ENCODE data around the gene COP1.

Gene COP1

GRCh38 chr1:176049582-176049981 lies 157.5 kb downstream of the COP1 start:
- Histone ChIP-seq H2BK12ac (ENCODE audit: low read length) (no peak overlapping the region), H4K12ac (ENCODE audit: low read depth, low read length) (no peak overlapping the region), H3K9ac (ENCODE audit: low read length) (no peak overlapping the region), H2BK120ac (ENCODE audit: insufficient read depth, low read length, poor library complexity) (no peak overlapping the region), H3K79me1 (ENCODE audit: low read length) (no peaks in the 10 kb centered on the region), H4K8ac (ENCODE audit: low read depth, low read length) (no peak overlapping the region), H3K4me2 (ENCODE audit: low read length) (no peak overlapping the region), H3K27ac (ENCODE audit: low read depth, low read length) (no peak overlapping the region), H3K27me3 (ENCODE audit: insufficient read depth, low read length) (no peaks in the 10 kb centered on the region), H2BK5ac (ENCODE audit: low read depth, low read length, poor library complexity) (no peak overlapping the region), H2AFZ (ENCODE audit: insufficient read depth, low read length, poor library complexity) (no peak overlapping the region), H2AK5ac (ENCODE audit: low read length) (no peak overlapping the region), H3K14ac (ENCODE audit: low read length) (no peak overlapping the region), H3K4ac (ENCODE audit: low read depth, low read length) (no peak overlapping the region), H3K18ac (ENCODE audit: low read length) (no peak overlapping the region), H3K4me3 (ENCODE audit: low read depth, low read length) (no peak overlapping the region), H4K91ac (ENCODE audit: low read depth, low read length) (no peak overlapping the region), H3K23ac (ENCODE audit: low read length) (no peak overlapping the region), H3K79me2 (ENCODE audit: control insufficient read depth, insufficient read depth, low read length, poor library complexity) (no peaks in the 10 kb centered on the region), H3K9me3 (ENCODE audit: insufficient read depth, low read depth, low read length) (no peaks in the 10 kb centered on the region), H3K4me1 (ENCODE audit: control insufficient read depth in 1 of 2, insufficient read depth in 2 of 2, low read length in 2 of 2) (no peaks in the 10 kb centered on the region), H3K36me3 (ENCODE audit: control insufficient read depth in 1 of 2, insufficient read depth in 2 of 2, low read length in 2 of 2) (peaks cover 0 to 3% of the 10 kb centered on the region in 2 experiments)
- DNase-seq = no peak

DNA sequence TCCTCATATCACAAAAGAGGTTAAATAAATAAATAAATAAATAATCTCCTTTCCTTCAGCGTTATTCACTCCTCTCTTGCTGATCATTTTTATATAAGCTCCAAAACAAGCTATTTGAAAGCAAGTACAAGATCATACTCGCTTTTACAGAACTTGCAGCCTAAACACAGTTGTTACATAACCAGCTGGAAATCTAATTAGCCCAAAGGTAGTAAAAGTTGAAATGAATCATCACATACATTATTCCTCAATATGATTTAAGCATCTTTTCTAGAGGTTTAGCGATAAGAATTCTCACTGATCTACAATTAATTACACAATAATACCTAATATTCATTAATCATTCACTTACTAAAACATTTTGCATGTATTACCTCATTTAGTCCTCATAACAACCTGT lies 160.2 kb downstream of the COP1 start:
- Histone ChIP-seq H3K9me3 (ENCODE audit: insufficient read depth, low read depth, low read length) (no peaks in the 10 kb centered on the region), H3K4me3 (ENCODE audit: low read depth, low read length) (no peak overlapping the region), H4K91ac (ENCODE audit: low read depth, low read length) (no peak overlapping the region), H2BK120ac (ENCODE audit: insufficient read depth, low read length, poor library complexity) (no peak overlapping the region), H4K8ac (ENCODE audit: low read depth, low read length) (no peak overlapping the region), H3K18ac (ENCODE audit: low read length) (no peak overlapping the region), H3K27me3 (ENCODE audit: insufficient read depth, low read length) (no peaks in the 10 kb centered on the region), H2AK5ac (ENCODE audit: low read length) (no peak overlapping the region), H3K36me3 (ENCODE audit: control insufficient read depth in 1 of 2, insufficient read depth in 2 of 2, low read length in 2 of 2) (peaks cover 3 to 11% of the 10 kb centered on the region in 2 experiments), H2BK5ac (ENCODE audit: low read depth, low read length, poor library complexity) (no peak overlapping the region), H2BK12ac (ENCODE audit: low read length) (no peak overlapping the region), H3K79me2 (ENCODE audit: control insufficient read depth, insufficient read depth, low read length, poor library complexity) (no peaks in the 10 kb centered on the region), H3K79me1 (ENCODE audit: low read length) (no peaks in the 10 kb centered on the region), H3K14ac (ENCODE audit: low read length) (no peak overlapping the region), H3K4ac (ENCODE audit: low read depth, low read length) (no peak overlapping the region), H3K27ac (ENCODE audit: low read depth, low read length) (no peak overlapping the region), H3K4me1 (ENCODE audit: control insufficient read depth in 1 of 2, insufficient read depth in 2 of 2, low read length in 2 of 2) (no peaks in the 10 kb centered on the region), H2AFZ (ENCODE audit: insufficient read depth, low read length, poor library complexity) (no peak overlapping the region), H3K9ac (ENCODE audit: low read length) (no peak overlapping the region), H3K4me2 (ENCODE audit: low read length) (no peak overlapping the region), H4K12ac (ENCODE audit: low read depth, low read length) (no peak overlapping the region), H3K23ac (ENCODE audit: low read length) (no peak overlapping the region)
- WGBS (ENCODE audit: extremely low coverage, insufficient coverage, insufficient read length) = no CpG with 5 or more reads among the region's 3 CpGs
- no peak for DNase-seq

- Histone ChIP-seq H3K9ac (ENCODE audit: low read length) (no peak overlapping the region), H3K4ac (ENCODE audit: low read depth, low read length) (no peak overlapping the region), H3K4me1 (ENCODE audit: control insufficient read depth in 1 of 2, insufficient read depth in 2 of 2, low read length in 2 of 2) (no peaks in the 10 kb centered on the region), H2BK12ac (ENCODE audit: low read length) (no peak overlapping the region), H3K14ac (ENCODE audit: low read length) (no peak overlapping the region), H2AFZ (ENCODE audit: insufficient read depth, low read length, poor library complexity) (no peak overlapping the region), H4K8ac (ENCODE audit: low read depth, low read length) (no peak overlapping the region), H3K4me3 (ENCODE audit: low read depth, low read length) (no peak overlapping the region), H4K12ac (ENCODE audit: low read depth, low read length) (no peak overlapping the region), H3K23ac (ENCODE audit: low read length) (no peak overlapping the region), H3K27ac (ENCODE audit: low read depth, low read length) (no peak overlapping the region), H2BK120ac (ENCODE audit: insufficient read depth, low read length, poor library complexity) (no peak overlapping the region), H3K9me3 (ENCODE audit: insufficient read depth, low read depth, low read length) (no peaks in the 10 kb centered on the region), H3K27me3 (ENCODE audit: insufficient read depth, low read length) (no peaks in the 10 kb centered on the region), H2BK5ac (ENCODE audit: low read depth, low read length, poor library complexity) (no peak overlapping the region), H3K79me1 (ENCODE audit: low read length) (no peaks in the 10 kb centered on the region), H2AK5ac (ENCODE audit: low read length) (no peak overlapping the region), H3K4me2 (ENCODE audit: low read length) (no peak overlapping the region), H3K18ac (ENCODE audit: low read length) (no peak overlapping the region), H3K79me2 (ENCODE audit: control insufficient read depth, insufficient read depth, low read length, poor library complexity) (no peaks in the 10 kb centered on the region), H4K91ac (ENCODE audit: low read depth, low read length) (no peak overlapping the region), H3K36me3 (ENCODE audit: control insufficient read depth in 1 of 2, insufficient read depth in 2 of 2, low read length in 2 of 2) (peaks cover 9 to 18% of the 10 kb centered on the region in 2 experiments)
- DNase-seq = no peak
Measured at GRCh38 chr1:176043537-176043936, 163.5 kb downstream of the COP1 start.

- no peak overlapping the region for H3K23ac ChIP-seq (ENCODE audit: low read length)
- no peaks in the 10 kb centered on the region for H3K4me1 ChIP-seq (ENCODE audit: control insufficient read depth in 1 of 2, insufficient read depth in 2 of 2, low read length in 2 of 2)
- no peak overlapping the region for H3K4me3 ChIP-seq (ENCODE audit: low read depth, low read length)
- no peak overlapping the region for H3K4me2 ChIP-seq (ENCODE audit: low read length)
- no peaks in the 10 kb centered on the region for H3K9me3 ChIP-seq (ENCODE audit: insufficient read depth, low read depth, low read length)
- H2AK5ac ChIP-seq (ENCODE audit: low read length) = no peak overlapping the region
- WGBS (ENCODE audit: extremely low coverage, insufficient coverage, insufficient read length) = no CpG with 5 or more reads among the region's 2 CpGs
- no peaks in the 10 kb centered on the region for H3K79me1 ChIP-seq (ENCODE audit: low read length)
- no peak for DNase-seq
- no peak overlapping the region for H2AFZ ChIP-seq (ENCODE audit: insufficient read depth, low read length, poor library complexity)
- no peak overlapping the region for H3K9ac ChIP-seq (ENCODE audit: low read length)
- no peak overlapping the region for H3K14ac ChIP-seq (ENCODE audit: low read length)
- H2BK120ac ChIP-seq (ENCODE audit: insufficient read depth, low read length, poor library complexity) = no peak overlapping the region
- peaks cover 0 to 2% of the 10 kb centered on the region in 2 experiments for H3K36me3 ChIP-seq (ENCODE audit: control insufficient read depth in 1 of 2, insufficient read depth in 2 of 2, low read length in 2 of 2)
- H2BK5ac ChIP-seq (ENCODE audit: low read depth, low read length, poor library complexity) = no peak overlapping the region
- no peak overlapping the region for H3K4ac ChIP-seq (ENCODE audit: low read depth, low read length)
- no peak overlapping the region for H3K18ac ChIP-seq (ENCODE audit: low read length)
- H3K27ac ChIP-seq (ENCODE audit: low read depth, low read length) = no peak overlapping the region
- H4K12ac ChIP-seq (ENCODE audit: low read depth, low read length) = no peak overlapping the region
- H3K27me3 ChIP-seq (ENCODE audit: insufficient read depth, low read length) = no peaks in the 10 kb centered on the region
- no peak overlapping the region for H4K91ac ChIP-seq (ENCODE audit: low read depth, low read length)
- H3K79me2 ChIP-seq (ENCODE audit: control insufficient read depth, insufficient read depth, low read length, poor library complexity) = no peaks in the 10 kb centered on the region
- H2BK12ac ChIP-seq (ENCODE audit: low read length) = no peak overlapping the region
- H4K8ac ChIP-seq (ENCODE audit: low read depth, low read length) = no peak overlapping the region
Measured at GRCh38 chr1:176033881-176034280, 173.2 kb downstream of the COP1 start.

Measured in trophoblast cell (in vitro differentiated cells and primary cell).